Measurements from ENCODE around the gene ABO. TPM values are rescaled to one million over a fixed set of nuclear protein-coding genes. Genes with fewer than 3 reads are reported as not detected.

Gene ABO
- total RNA-seq, 1 experiment from 2014 or later: 2.8 TPM

GRCh38 chr9:133307301-133307700 is 32.3 kb upstream of the ABO start:
- Mint-ChIP-seq H3K36me3 (ENCODE audit: insufficient read depth, unreplicated experiment) (no peaks in the 10 kb centered on the region), H3K27ac (ENCODE audit: unreplicated experiment) (no peak overlapping the region), H3K27me3 (ENCODE audit: unreplicated experiment) (peaks cover 65% of the 10 kb centered on the region), H3K9me3 (ENCODE audit: low read depth, unreplicated experiment) (peaks cover 7% of the 10 kb centered on the region), H3K4me1 (ENCODE audit: low read depth, unreplicated experiment) (no peaks in the 10 kb centered on the region), H3K4me3 (ENCODE audit: low read depth, unreplicated experiment) (no peak overlapping the region)
- intact Hi-C loops (cut with micrococcal nuclease; ENCODE audit: unreplicated experiment): no loop called here
- TF ChIP-seq CTCF (IDR thresholded peaks at IDR 0.05; ENCODE audit: unreplicated experiment): no peak
- DNase-seq: no peak
- CTCF ChIA-PET: no interaction called here
- BruUV-seq (replicated peaks): no TSS peak

DNA sequence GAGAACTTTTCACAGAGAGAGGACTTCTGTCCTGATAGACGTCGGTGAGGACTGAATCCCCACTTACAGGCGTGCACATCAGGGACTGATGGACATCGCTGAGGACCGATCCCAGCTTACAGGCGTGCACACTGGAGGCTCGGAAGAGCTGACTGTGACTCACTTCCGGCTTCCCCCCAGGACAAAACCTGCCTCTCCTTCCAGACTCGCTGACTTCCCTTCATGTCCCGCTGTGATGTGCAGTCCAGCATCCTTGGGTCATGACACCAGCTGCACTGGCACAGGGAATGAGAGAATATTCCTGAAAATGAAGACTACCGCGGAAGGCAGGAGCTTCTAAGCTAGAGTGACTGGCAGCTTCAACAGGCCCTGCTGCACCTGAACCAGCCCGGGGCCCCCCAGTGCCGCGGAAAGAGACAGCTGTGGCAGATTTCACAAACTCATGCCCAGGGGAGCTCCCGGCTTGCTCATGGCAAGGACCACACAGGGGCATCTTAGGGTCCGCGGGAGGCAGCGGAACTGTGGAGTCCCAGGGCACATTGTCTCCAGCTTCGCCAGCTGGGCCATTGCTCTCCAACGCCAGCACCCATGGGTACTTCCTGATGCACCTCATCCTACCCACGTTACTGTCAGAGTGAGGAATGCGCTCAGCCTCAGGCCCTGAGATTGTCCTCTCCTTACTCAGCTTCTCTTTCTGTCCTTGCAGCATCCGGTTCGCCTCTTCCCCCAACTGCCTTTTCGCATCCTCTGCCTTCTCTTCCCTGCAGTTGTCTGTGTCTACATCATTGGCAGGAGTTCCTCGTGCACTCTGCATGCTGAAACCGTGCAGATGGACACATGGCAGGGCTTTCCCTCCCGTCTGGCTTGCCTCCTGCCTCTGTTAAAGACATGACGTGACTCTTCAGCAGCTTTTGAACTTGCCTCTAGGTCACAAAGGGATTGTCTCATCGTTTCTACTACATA is 31.5 kb upstream of the ABO start:
- peaks cover 7% of the 10 kb centered on the region for H3K9me3 Mint-ChIP-seq (ENCODE audit: low read depth, unreplicated experiment)
- peaks cover 73% of the 10 kb centered on the region for H3K27me3 Mint-ChIP-seq (ENCODE audit: unreplicated experiment)
- no peak for DNase-seq
- no peaks in the 10 kb centered on the region for H3K36me3 Mint-ChIP-seq (ENCODE audit: insufficient read depth, unreplicated experiment)
- no peaks in the 10 kb centered on the region for H3K4me1 Mint-ChIP-seq (ENCODE audit: low read depth, unreplicated experiment)
- intact Hi-C loops (cut with micrococcal nuclease; ENCODE audit: unreplicated experiment): no loop called here
- no peak overlapping the region for H3K4me3 Mint-ChIP-seq (ENCODE audit: low read depth, unreplicated experiment)
- no TSS peak for BruUV-seq (replicated peaks)
- TF ChIP-seq CTCF (IDR thresholded peaks at IDR 0.05; ENCODE audit: unreplicated experiment): no peak
- CTCF ChIA-PET: no interaction called here
- H3K27ac Mint-ChIP-seq (ENCODE audit: unreplicated experiment): no peak overlapping the region

DNA sequence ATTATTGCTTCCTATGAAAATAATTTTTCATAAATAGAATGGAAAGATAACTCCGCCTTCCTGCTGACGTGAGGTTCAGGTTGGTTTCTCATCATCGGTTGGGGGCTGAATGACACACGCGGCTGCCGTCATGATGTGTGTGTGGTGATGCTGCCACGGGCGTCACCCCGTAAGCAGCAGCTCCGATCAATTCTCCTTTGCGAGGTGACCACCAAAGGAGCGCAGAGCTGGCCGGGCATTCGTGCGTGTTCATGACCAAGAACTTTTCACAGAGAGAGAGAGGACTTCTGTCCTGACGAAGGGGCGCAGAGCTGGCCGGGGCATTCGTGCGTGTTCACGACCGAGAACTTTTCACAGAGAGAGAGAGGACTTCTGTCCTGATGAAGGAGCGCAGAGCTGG is 30.7 kb upstream of the ABO start:
- intact Hi-C loops (cut with micrococcal nuclease; ENCODE audit: unreplicated experiment): no loop called here

More for the DNA sequence above, 30.7 kb upstream of the ABO start:
- Mint-ChIP-seq H3K9me3 (ENCODE audit: low read depth, unreplicated experiment) (peaks cover 7% of the 10 kb centered on the region), H3K36me3 (ENCODE audit: insufficient read depth, unreplicated experiment) (no peaks in the 10 kb centered on the region), H3K4me1 (ENCODE audit: low read depth, unreplicated experiment) (no peaks in the 10 kb centered on the region), H3K27ac (ENCODE audit: unreplicated experiment) (no peak overlapping the region), H3K27me3 (ENCODE audit: unreplicated experiment) (peaks cover 69% of the 10 kb centered on the region), H3K4me3 (ENCODE audit: low read depth, unreplicated experiment) (no peak overlapping the region)
- no peak for TF ChIP-seq CTCF (IDR thresholded peaks at IDR 0.05; ENCODE audit: unreplicated experiment)
- no TSS peak for BruUV-seq (replicated peaks)
- CTCF ChIA-PET: no interaction called here
- DNase-seq: no peak

All from Calu3 (cell line).